Neural cell (in vitro differentiated cells): Measurements from ENCODE around the gene NASP. TPM values are rescaled to one million over a fixed set of nuclear protein-coding genes. Genes with fewer than 3 reads are reported as not detected.

ENCODE experiments used
- H2AFZ ChIP-seq: fragments of 200-600, 300-800 bp; sonication (generic), shearing (Covaris generic); 2 replicates; pipeline ENCODE4 v1.6.0; 2014; ENCODE audit warnings: low read depth, mild to moderate bottlenecking, antibody characterized with exemption, low read length, moderate library complexity
- H3F3A ChIP-seq: fragments of 200-600 bp; shearing (Covaris generic); 2 replicates; pipeline ENCODE4 v1.6.1; 2016; ENCODE audit warnings: mild to moderate bottlenecking, moderate library complexity, mixed read lengths, antibody characterized with exemption, low read length; ENCODE audit not compliant: insufficient read depth, poor library complexity, severe bottlenecking
- H3K27ac ChIP-seq: fragments of 200-600, 300-800 bp; sonication (generic), shearing (Covaris generic); 2 replicates; pipeline ENCODE4 v1.5.1; 2014; ENCODE audit warnings: mild to moderate bottlenecking, low read length, moderate library complexity
- H3K27me3 ChIP-seq: fragments of 300-800, 200-600 bp; sonication (generic), shearing (Covaris generic); 2 replicates; pipeline ENCODE4 v1.6.0; 2014; ENCODE audit warnings: mild to moderate bottlenecking, low read depth, low read length, moderate library complexity; ENCODE audit not compliant: insufficient read depth
- H3K36me3 ChIP-seq: fragments of 300-800, 200-600 bp; sonication (generic), shearing (Covaris generic); 2 replicates; pipeline ENCODE4 v1.5.1; 2014; ENCODE audit warnings: mild to moderate bottlenecking, antibody characterized with exemption, low read length, moderate library complexity; ENCODE audit not compliant: insufficient read depth
- H3K4me2 ChIP-seq: fragments of 300-800, 200-600 bp; sonication (generic), shearing (Covaris generic); 2 replicates; pipeline ENCODE4 v1.6.0; 2014; ENCODE audit warnings: mild to moderate bottlenecking, low read length
- H3K4me3 ChIP-seq: fragments of 300-800, 200-600 bp; sonication (generic), shearing (Covaris generic); 2 replicates; pipeline ENCODE4 v1.5.1; 2014; ENCODE audit warnings: mild to moderate bottlenecking, low read length, moderate library complexity
- H3K79me2 ChIP-seq: fragments of 200-600 bp; shearing (Covaris generic); replicated peaks from 2 replicates; pipeline ENCODE4 v1.6.0; 2014; ENCODE audit warnings: mild to moderate bottlenecking, low read length, moderate library complexity; ENCODE audit not compliant: insufficient read depth
- H3K9ac ChIP-seq: fragments of 300-800, 200-600 bp; sonication (generic), shearing (Covaris generic); 2 replicates; pipeline ENCODE4 v1.6.1; 2016; ENCODE audit warnings: mild to moderate bottlenecking, low read length, mixed read lengths
- H3K9me2 ChIP-seq: fragments of 200-600 bp; shearing (Covaris generic); 2 replicates; pipeline ENCODE4 v1.6.1; 2016; ENCODE audit warnings: mild to moderate bottlenecking, low read length, mixed read lengths; ENCODE audit not compliant: insufficient read depth
- H3K9me3 ChIP-seq: fragments of 200-600, 300-800 bp; sonication (generic), shearing (Covaris generic); 2 replicates; pipeline ENCODE4 v1.6.1; 2016; ENCODE audit warnings: mild to moderate bottlenecking, mixed run types, low read length, moderate library complexity, mixed read lengths
- H4K20me1 ChIP-seq: fragments of 200-600 bp; shearing (Covaris generic); 2 replicates; pipeline ENCODE4 v1.6.1; 2016; ENCODE audit warnings: mild to moderate bottlenecking, mixed run types; ENCODE audit not compliant: insufficient read depth
- EP300 ChIP-seq: fragments of 450-650 bp; conservative IDR thresholded peaks from 2 replicates; pipeline ENCODE4 v1.6.1; 2014; ENCODE audit warnings: antibody characterized with exemption, mild to moderate bottlenecking, moderate library complexity; ENCODE audit not compliant: poor library complexity, severe bottlenecking
- EZH2 ChIP-seq: fragments of 200-600, 300-800 bp; shearing (Covaris generic), sonication (generic); IDR thresholded peaks from 2 replicates; pipeline ENCODE4 v1.6.1; 2014; ENCODE audit warnings: antibody characterized with exemption, low read length, borderline replicate concordance, mild to moderate bottlenecking; ENCODE audit not compliant: insufficient read depth, poor library complexity, severe bottlenecking
- MXI1 ChIP-seq: fragments of 450-650 bp; conservative IDR thresholded peaks from 2 replicates; pipeline ENCODE4 v1.6.1; 2014; ENCODE audit warnings: antibody characterized with exemption, mild to moderate bottlenecking; ENCODE audit not compliant: poor library complexity, severe bottlenecking
- POLR2AphosphoS5 ChIP-seq: IDR thresholded peaks from 2 replicates; pipeline ENCODE4 v1.6.1; 2012
- RAD21 ChIP-seq: fragments of 450-650 bp; conservative IDR thresholded peaks from 2 replicates; pipeline ENCODE4 v1.6.1; 2014; ENCODE audit warnings: antibody characterized with exemption, mild to moderate bottlenecking, moderate library complexity
- SMC3 ChIP-seq: fragments of 450-650 bp; conservative IDR thresholded peaks from 2 replicates; pipeline ENCODE4 v1.6.1; 2014; ENCODE audit warnings: antibody characterized with exemption, mild to moderate bottlenecking, moderate library complexity; ENCODE audit not compliant: poor library complexity
- TAF1 ChIP-seq: IDR thresholded peaks from 2 replicates; pipeline ENCODE4 v1.6.1; 2012; ENCODE audit warnings: low read depth
- polyA plus RNA-seq: library from polyadenylated mRNA; depleted of rRNA; stranded (reverse); fragments of >200 nt; gene quantifications from 2 replicates; pipeline ENCODE4 v1.2.3, GENCODE V29; 2014
- TF ChIP-seq, protein P1 (sequence below): IDR thresholded peaks from 2 replicates; pipeline ENCODE4 v1.6.1; 2012; ENCODE audit warnings: borderline replicate concordance
- TF ChIP-seq, protein P2 (sequence below): fragments of 450-650 bp; IDR thresholded peaks from 2 replicates; pipeline ENCODE4 v1.5.1; 2014; ENCODE audit warnings: antibody characterized with exemption, mild to moderate bottlenecking, moderate library complexity; ENCODE audit not compliant: poor library complexity, severe bottlenecking

The NASP gene
- polyA plus RNA-seq, 1 donor from 2014 or later: 177 TPM

DNA sequence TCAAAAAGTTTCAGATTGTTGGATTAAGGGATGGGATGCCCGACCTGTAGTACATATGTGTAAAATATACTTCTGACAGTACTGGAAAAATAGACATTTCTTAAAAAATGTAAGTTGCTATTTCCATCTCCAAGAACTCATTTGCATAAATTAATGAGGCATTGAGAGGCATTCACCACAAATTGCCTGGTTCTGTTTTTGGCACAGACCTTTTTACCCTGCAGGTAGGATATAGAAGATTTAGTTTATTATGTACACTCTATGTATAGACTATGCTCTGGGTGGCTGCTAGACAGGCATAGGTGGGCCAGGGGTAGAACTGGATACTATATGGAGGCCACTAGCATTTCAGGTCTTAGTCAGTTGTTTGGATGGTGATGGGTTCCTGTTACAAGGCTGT is 32.0 kb downstream of the NASP start:
- H3K27ac ChIP-seq: no peak overlapping the region
- no peak overlapping the region for H2AFZ ChIP-seq
- no peaks in the 10 kb centered on the region for H3K9me3 ChIP-seq
- TF ChIP-seq MXI1 (no peak), RAD21 (no peak), POLR2AphosphoS5 (no peak), SMC3 (no peak), EP300 (no peak), EZH2 (no peak), TAF1 (no peak)
- TF ChIP-seq, protein P1, sequence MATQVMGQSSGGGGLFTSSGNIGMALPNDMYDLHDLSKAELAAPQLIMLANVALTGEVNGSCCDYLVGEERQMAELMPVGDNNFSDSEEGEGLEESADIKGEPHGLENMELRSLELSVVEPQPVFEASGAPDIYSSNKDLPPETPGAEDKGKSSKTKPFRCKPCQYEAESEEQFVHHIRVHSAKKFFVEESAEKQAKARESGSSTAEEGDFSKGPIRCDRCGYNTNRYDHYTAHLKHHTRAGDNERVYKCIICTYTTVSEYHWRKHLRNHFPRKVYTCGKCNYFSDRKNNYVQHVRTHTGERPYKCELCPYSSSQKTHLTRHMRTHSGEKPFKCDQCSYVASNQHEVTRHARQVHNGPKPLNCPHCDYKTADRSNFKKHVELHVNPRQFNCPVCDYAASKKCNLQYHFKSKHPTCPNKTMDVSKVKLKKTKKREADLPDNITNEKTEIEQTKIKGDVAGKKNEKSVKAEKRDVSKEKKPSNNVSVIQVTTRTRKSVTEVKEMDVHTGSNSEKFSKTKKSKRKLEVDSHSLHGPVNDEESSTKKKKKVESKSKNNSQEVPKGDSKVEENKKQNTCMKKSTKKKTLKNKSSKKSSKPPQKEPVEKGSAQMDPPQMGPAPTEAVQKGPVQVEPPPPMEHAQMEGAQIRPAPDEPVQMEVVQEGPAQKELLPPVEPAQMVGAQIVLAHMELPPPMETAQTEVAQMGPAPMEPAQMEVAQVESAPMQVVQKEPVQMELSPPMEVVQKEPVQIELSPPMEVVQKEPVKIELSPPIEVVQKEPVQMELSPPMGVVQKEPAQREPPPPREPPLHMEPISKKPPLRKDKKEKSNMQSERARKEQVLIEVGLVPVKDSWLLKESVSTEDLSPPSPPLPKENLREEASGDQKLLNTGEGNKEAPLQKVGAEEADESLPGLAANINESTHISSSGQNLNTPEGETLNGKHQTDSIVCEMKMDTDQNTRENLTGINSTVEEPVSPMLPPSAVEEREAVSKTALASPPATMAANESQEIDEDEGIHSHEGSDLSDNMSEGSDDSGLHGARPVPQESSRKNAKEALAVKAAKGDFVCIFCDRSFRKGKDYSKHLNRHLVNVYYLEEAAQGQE: no peak
- TF ChIP-seq, protein P2, sequence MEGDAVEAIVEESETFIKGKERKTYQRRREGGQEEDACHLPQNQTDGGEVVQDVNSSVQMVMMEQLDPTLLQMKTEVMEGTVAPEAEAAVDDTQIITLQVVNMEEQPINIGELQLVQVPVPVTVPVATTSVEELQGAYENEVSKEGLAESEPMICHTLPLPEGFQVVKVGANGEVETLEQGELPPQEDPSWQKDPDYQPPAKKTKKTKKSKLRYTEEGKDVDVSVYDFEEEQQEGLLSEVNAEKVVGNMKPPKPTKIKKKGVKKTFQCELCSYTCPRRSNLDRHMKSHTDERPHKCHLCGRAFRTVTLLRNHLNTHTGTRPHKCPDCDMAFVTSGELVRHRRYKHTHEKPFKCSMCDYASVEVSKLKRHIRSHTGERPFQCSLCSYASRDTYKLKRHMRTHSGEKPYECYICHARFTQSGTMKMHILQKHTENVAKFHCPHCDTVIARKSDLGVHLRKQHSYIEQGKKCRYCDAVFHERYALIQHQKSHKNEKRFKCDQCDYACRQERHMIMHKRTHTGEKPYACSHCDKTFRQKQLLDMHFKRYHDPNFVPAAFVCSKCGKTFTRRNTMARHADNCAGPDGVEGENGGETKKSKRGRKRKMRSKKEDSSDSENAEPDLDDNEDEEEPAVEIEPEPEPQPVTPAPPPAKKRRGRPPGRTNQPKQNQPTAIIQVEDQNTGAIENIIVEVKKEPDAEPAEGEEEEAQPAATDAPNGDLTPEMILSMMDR: no peak
- no peaks in the 10 kb centered on the region for H3F3A ChIP-seq
- H3K36me3 ChIP-seq: no peaks in the 10 kb centered on the region
- no peaks in the 10 kb centered on the region for H3K79me2 ChIP-seq
- no peaks in the 10 kb centered on the region for H4K20me1 ChIP-seq
- H3K4me2 ChIP-seq: no peak overlapping the region
- H3K9me2 ChIP-seq: no peaks in the 10 kb centered on the region
- no peak overlapping the region for H3K9ac ChIP-seq
- no peaks in the 10 kb centered on the region for H3K27me3 ChIP-seq
- H3K4me3 ChIP-seq: no peak overlapping the region

DNA sequence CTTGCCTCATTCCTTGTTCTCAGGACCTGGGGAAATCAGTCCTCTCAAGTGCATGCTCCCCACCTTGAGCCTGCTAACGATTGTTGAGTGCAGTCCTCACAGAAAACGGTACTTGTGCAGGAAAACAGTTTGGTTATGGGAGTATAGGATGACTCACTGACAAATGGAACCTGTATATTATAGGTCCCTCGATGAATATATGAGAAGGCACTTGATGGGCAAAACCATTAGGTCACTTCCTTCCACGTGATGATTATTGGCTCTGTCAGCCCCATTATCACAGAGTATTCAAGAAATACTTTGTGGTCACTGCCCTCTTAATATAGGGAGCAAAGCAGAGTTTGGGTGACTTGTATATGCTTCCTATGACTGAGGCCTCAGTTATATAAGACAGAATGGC is 33.8 kb downstream of the NASP start:
- Histone ChIP-seq H3K27ac (no peak overlapping the region), H3K9me2 (no peaks in the 10 kb centered on the region)

More for the DNA sequence above, 33.8 kb downstream of the NASP start:
- H3K9me3 ChIP-seq: no peaks in the 10 kb centered on the region
- no peaks in the 10 kb centered on the region for H4K20me1 ChIP-seq
- H3K9ac ChIP-seq: no peak overlapping the region
- H3K27me3 ChIP-seq: no peaks in the 10 kb centered on the region
- H3F3A ChIP-seq: no peaks in the 10 kb centered on the region
- no peak overlapping the region for H3K4me2 ChIP-seq
- TF ChIP-seq SMC3 (no peak), POLR2AphosphoS5 (no peak), EP300 (no peak), MXI1 (no peak)
- H3K36me3 ChIP-seq: no peaks in the 10 kb centered on the region
- no peaks in the 10 kb centered on the region for H3K79me2 ChIP-seq
- H2AFZ ChIP-seq: no peak overlapping the region
- no peak overlapping the region for H3K4me3 ChIP-seq
